Psoas muscle (tissue), 8 donors: ENCODE data around the gene CTCF. TPM values are rescaled to one million over a fixed set of nuclear protein-coding genes. Genes with fewer than 3 reads are reported as not detected.
A peak's percentile ranks its signal among the peaks of the same experiment; 100 is the strongest.

Experiments
- ATAC-seq, 4 donors: fragments of 200-7000 bp; cut with Tn5 transposase; one replicate each; pipeline ENCODE4 v1.9.1; 2020; ENCODE audit warnings: moderate library complexity in 3 of 4, mild to moderate bottlenecking in 2 of 4
- DNase-seq, 2 donors: peaks; one replicate each; pipeline ENCODE4 v3.0.0-alpha.2; 2020
- H3K27ac ChIP-seq: fragments of 200-600 bp; one replicate; pipeline ENCODE4 v1.8.0; 2022
- H3K27me3 ChIP-seq, 3 donors: fragments of 200-600 bp in 1 of 3; one replicate each; pipeline versions ENCODE4 v1.6.1 to v1.8.0; 2013 to 2022; ENCODE audit warnings: low read length in 2 of 3, mild to moderate bottlenecking in 2 of 3, moderate library complexity in 1 of 3; ENCODE audit not compliant: insufficient read depth in 3 of 3
- H3K36me3 ChIP-seq, 2 donors: fragments of 200-600 bp in 1 of 2; one replicate each; pipeline versions ENCODE4 v1.6.1 to v1.8.0; 2013 to 2022; ENCODE audit warnings: low read depth in 1 of 2, mild to moderate bottlenecking in 1 of 2, moderate library complexity in 1 of 2; ENCODE audit not compliant: insufficient read depth in 1 of 2
- H3K4me1 ChIP-seq: fragments of 200-600 bp; one replicate; pipeline ENCODE4 v1.8.0; 2022
- H3K4me3 ChIP-seq: fragments of 200-600 bp; one replicate; pipeline ENCODE4 v1.8.0; 2022; ENCODE audit warnings: mild to moderate bottlenecking
- H3K9me3 ChIP-seq: fragments of 200-600 bp; one replicate; pipeline ENCODE4 v1.8.0; 2022
- CTCF ChIP-seq: fragments of 200-600 bp; IDR thresholded peaks from one replicate; pipeline ENCODE4 v1.8.0; 2022; ENCODE audit warnings: antibody characterized with exemption
- WGBS, 3 donors: extraction: QIAGEN DNeasy Blood & Tissue Kit; methylation state at CpG; one replicate each; pipeline versions ENCODE4 v1.1.6 to v1.1.7; 2013; 5-methylcytosine and 5-hydroxymethylcytosine counted together
- intact Hi-C, 2 donors: fragments of 100-400 bp; cut with DNase I; formaldehyde crosslinking; loops; one replicate each; pipeline versions ENCODE4 v1.11.0 to v1.14.2; 2022
- polyA plus RNA-seq, 3 donors: library from polyadenylated mRNA; stranded (reverse); fragments of 200-250 nt; gene quantifications; one replicate each; pipeline ENCODE4 v1.2.3, GENCODE V29; 2013
- total RNA-seq, 4 donors: library from RNA; stranded (reverse); fragmentation: NEBNext Ultra II Directional in 2 of 4; extraction: Animal tissue kit (Norgen Biotek cat#: 25700) in 2 of 4; gene quantifications; one replicate each; pipeline versions ENCODE4 v1.2.1 to v1.2.4, GENCODE V29; 2021 to 2023
- donor health status: healthy with polysubstance abuse.
- donor health status: DM: no; HTN: no; CAD: no; lungs with moderate emphysema.
- donor health status: Bipolar disorder and iron deficiency.
- donor health status: healthy.
- donor health status: DM: yes; HTN: yes; CAD: no.
- donor health status: DM: no; HTN: no; CAD: no.
- donor health status: DM: no; HTN: no; CAD: no.
- donor health status: DM: yes; HTN: yes; CAD: no.

The CTCF gene
- total and polyA plus RNA-seq, 7 donors = 17.7 to 44.7 (median 25.8) TPM

GRCh38 chr16:67593288-67593687 lies 31.0 kb downstream of the CTCF start:
- H3K4me1 ChIP-seq = peaks cover 13% of the 10 kb centered on the region
- DNase-seq = no peak
- H3K27ac ChIP-seq = no peak overlapping the region
- no peak for TF ChIP-seq CTCF
- H3K27me3 ChIP-seq = no peaks in the 10 kb centered on the region
- ATAC-seq = no peak
- intact Hi-C loops = no loop called here
- H3K4me3 ChIP-seq = no peak overlapping the region
- H3K9me3 ChIP-seq = no peaks in the 10 kb centered on the region
- peaks cover 0 to 13% of the 10 kb centered on the region in 2 donors for H3K36me3 ChIP-seq
- 81 to 87% (median 82%) methylated on average over 4 of the region's 4 CpGs for WGBS, 3 donors

GRCh38 chr16:67593701-67594100 lies 31.4 kb downstream of the CTCF start:
- peaks cover 13% of the 10 kb centered on the region for H3K4me1 ChIP-seq
- no peak for DNase-seq
- peaks cover 0 to 13% of the 10 kb centered on the region in 2 donors for H3K36me3 ChIP-seq
- H3K4me3 ChIP-seq = no peak overlapping the region
- no peak overlapping the region for H3K27ac ChIP-seq
- intact Hi-C loops = no loop called here
- no peaks in the 10 kb centered on the region for H3K9me3 ChIP-seq
- no peaks in the 10 kb centered on the region for H3K27me3 ChIP-seq
- TF ChIP-seq CTCF = no peak
- no peak for ATAC-seq

GRCh38 chr16:67594256-67594915 lies 32.1 kb downstream of the CTCF start:
- intact Hi-C loops = no loop called here
- ATAC-seq = no peak
- WGBS, 3 donors = 75 to 91% (median 90%) methylated on average over 5 of the region's 5 CpGs
- no peak for DNase-seq
- no peaks in the 10 kb centered on the region for H3K27me3 ChIP-seq
- peaks cover 13% of the 10 kb centered on the region for H3K4me1 ChIP-seq
- no peak overlapping the region for H3K4me3 ChIP-seq
- H3K36me3 ChIP-seq = peaks cover 0 to 11% of the 10 kb centered on the region in 2 donors
- no peaks in the 10 kb centered on the region for H3K9me3 ChIP-seq
- H3K27ac ChIP-seq = no peak overlapping the region
- TF ChIP-seq CTCF = no peak

GRCh38 chr16:67594956-67595355 lies 32.6 kb downstream of the CTCF start:
- Histone ChIP-seq H3K4me1 (peaks cover 13% of the 10 kb centered on the region), H3K36me3 (peaks cover 0 to 6% of the 10 kb centered on the region in 2 donors), H3K27ac (no peak overlapping the region), H3K4me3 (no peak overlapping the region), H3K27me3 (no peaks in the 10 kb centered on the region), H3K9me3 (no peaks in the 10 kb centered on the region)
- no peak for TF ChIP-seq CTCF
- DNase-seq (no peak), ATAC-seq (peak in 3 of 4 donors; percentile 63 to 74 (median 69))
- WGBS, 3 donors = 62 to 100% (median 64%) methylated on average over 1 of the region's 1 CpG
- intact Hi-C loops = no loop called here

- intact Hi-C loops = no loop called here
- ATAC-seq = no peak
Measured at GRCh38 chr16:67598527-67598926, 36.2 kb downstream of the CTCF start.

More at GRCh38 chr16:67598527-67598926, 36.2 kb downstream of the CTCF start:
- no peak for DNase-seq
- Histone ChIP-seq H3K4me1 (peaks cover 13% of the 10 kb centered on the region), H3K27ac (no peak overlapping the region), H3K9me3 (no peaks in the 10 kb centered on the region), H3K36me3 (peaks cover 0 to 4% of the 10 kb centered on the region in 2 donors), H3K4me3 (no peak overlapping the region), H3K27me3 (no peaks in the 10 kb centered on the region)
- no peak for TF ChIP-seq CTCF
- WGBS, 3 donors = 29 to 47% (median 34%) methylated on average over 4 of the region's 4 CpGs
